ENCODE measurements around the gene CIITA. TPM values are rescaled to one million over a fixed set of nuclear protein-coding genes. Genes with fewer than 3 reads are reported as not detected.

The CIITA gene
- total and polyA plus RNA-seq, 9 of the 15 experiments (the other 6 are each of a cell fraction or from before 2014, with no cell fraction given): 0.01 to 0.20 (median 0.11) TPM; not detected in 4

DNA sequence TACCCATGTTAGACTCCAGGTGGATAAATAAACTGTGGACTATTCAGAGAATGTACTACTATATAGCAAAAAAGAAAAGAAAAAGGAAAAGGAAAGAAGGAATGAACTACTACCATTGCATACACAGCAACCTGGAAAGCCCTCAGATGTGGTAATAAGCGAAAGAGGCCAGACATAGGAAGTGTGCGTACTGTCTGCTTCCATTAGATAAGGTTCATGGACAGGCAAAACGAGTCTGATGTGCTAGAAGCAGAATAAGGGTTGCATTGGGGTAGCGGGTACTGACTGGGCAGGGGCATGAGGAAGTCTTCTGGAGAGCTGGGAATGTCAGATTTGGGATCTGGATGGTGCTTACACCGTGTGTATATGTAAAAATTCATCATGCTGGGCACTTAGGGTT, 89.1 kb downstream of the CIITA start (continued):
- TF ChIP-seq, protein P1, sequence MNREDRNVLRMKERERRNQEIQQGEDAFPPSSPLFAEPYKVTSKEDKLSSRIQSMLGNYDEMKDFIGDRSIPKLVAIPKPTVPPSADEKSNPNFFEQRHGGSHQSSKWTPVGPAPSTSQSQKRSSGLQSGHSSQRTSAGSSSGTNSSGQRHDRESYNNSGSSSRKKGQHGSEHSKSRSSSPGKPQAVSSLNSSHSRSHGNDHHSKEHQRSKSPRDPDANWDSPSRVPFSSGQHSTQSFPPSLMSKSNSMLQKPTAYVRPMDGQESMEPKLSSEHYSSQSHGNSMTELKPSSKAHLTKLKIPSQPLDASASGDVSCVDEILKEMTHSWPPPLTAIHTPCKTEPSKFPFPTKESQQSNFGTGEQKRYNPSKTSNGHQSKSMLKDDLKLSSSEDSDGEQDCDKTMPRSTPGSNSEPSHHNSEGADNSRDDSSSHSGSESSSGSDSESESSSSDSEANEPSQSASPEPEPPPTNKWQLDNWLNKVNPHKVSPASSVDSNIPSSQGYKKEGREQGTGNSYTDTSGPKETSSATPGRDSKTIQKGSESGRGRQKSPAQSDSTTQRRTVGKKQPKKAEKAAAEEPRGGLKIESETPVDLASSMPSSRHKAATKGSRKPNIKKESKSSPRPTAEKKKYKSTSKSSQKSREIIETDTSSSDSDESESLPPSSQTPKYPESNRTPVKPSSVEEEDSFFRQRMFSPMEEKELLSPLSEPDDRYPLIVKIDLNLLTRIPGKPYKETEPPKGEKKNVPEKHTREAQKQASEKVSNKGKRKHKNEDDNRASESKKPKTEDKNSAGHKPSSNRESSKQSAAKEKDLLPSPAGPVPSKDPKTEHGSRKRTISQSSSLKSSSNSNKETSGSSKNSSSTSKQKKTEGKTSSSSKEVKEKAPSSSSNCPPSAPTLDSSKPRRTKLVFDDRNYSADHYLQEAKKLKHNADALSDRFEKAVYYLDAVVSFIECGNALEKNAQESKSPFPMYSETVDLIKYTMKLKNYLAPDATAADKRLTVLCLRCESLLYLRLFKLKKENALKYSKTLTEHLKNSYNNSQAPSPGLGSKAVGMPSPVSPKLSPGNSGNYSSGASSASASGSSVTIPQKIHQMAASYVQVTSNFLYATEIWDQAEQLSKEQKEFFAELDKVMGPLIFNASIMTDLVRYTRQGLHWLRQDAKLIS (CRISPR knock-in tag; IDR thresholded peaks at IDR 0.05): no peak
- TF ChIP-seq TEAD4 (IDR thresholded peaks at IDR 0.05; ENCODE audit: low read length) (peak; percentile 79), TEAD4 (CRISPR knock-in tag; IDR thresholded peaks at IDR 0.05; ENCODE audit: borderline replicate concordance) (no peak), PML (IDR thresholded peaks at IDR 0.05; ENCODE audit: low read length) (0 out of 2 replicates have a peak, but pooled peaks have one; percentile 35), PTBP1 (IDR thresholded peaks at IDR 0.05; ENCODE audit: low read depth, low read length) (no peak), SAFB2 (IDR thresholded peaks at IDR 0.05; ENCODE audit: borderline replicate concordance, low read depth, low read length, severe bottlenecking) (no peak), NFRKB (IDR thresholded peaks at IDR 0.05; ENCODE audit: low read depth) (no peak), POLR2H (tag; IDR thresholded peaks at IDR 0.05; ENCODE audit: low read depth) (no peak), ZZZ3 (IDR thresholded peaks at IDR 0.05) (no peak), STAG1 (CRISPR knock-in tag; IDR thresholded peaks at IDR 0.05; ENCODE audit: borderline replicate concordance) (no peak), ZNF133 (CRISPR knock-in tag; IDR thresholded peaks at IDR 0.05) (no peak), ELF4 (CRISPR knock-in tag; IDR thresholded peaks at IDR 0.05) (0 out of 2 replicates have a peak, but pooled peaks have one; percentile 4), ADNP (tag; IDR thresholded peaks at IDR 0.05) (no peak), HDAC6 (IDR thresholded peaks at IDR 0.05; ENCODE audit: low read depth, low read length) (no peak), TGIF2 (CRISPR knock-in tag; IDR thresholded peaks at IDR 0.05) (no peak), ZBTB1 (CRISPR knock-in tag; IDR thresholded peaks at IDR 0.05; ENCODE audit: borderline replicate concordance, low read depth) (no peak)
- TF ChIP-seq, protein P2, sequence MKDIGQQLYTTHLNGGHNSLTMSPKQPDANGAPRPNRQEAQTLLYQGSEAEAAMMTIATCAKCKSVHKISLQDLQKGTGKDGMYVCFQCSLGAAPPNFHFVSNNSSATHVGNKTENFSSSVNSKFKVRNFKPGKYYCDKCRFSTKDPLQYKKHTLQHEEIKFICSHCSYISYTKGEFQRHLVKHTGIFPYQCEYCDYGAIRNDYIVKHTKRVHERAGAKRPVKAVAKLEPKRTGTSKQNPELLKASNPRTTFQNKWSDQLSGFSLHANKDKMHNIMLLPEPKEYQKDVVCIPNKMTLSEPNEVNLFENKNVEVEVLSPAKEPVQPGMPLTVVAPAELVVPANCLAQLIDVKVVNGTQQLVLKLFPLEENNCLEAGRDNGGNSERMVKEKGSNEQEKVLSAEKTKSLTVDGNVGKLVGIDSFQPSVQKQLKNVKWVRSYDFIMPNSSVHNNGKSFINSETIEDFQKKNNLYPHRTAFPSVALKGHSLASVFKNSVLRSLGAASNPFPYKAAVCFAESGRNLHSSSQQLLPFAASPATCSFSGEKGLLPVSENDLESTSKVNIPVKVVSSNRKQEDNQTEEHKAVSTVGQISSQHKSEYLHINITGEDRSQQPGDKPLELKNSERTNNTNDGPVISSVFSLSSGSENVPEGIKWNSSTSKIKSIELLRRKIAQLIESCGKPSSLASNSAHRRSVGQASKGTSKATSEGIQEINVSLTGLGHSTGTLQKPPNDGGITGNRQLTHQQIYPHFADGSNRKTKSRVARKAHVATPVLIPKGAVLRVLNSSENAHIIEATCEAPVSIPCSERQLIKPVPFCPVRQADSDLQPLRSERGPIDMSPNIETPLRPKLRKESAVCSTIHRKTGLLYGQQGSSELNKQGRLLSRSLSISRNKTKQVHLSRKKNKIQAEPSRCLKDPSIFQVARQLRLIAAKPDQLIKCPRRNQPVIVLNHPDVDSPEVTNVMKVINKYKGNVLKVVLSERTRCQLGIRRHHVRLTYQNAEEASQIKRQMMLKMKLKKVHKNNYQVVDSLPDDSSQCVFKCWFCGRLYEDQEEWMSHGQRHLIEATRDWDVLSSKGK (CRISPR knock-in tag; IDR thresholded peaks at IDR 0.05): no peak
- TF ChIP-seq, protein P3, sequence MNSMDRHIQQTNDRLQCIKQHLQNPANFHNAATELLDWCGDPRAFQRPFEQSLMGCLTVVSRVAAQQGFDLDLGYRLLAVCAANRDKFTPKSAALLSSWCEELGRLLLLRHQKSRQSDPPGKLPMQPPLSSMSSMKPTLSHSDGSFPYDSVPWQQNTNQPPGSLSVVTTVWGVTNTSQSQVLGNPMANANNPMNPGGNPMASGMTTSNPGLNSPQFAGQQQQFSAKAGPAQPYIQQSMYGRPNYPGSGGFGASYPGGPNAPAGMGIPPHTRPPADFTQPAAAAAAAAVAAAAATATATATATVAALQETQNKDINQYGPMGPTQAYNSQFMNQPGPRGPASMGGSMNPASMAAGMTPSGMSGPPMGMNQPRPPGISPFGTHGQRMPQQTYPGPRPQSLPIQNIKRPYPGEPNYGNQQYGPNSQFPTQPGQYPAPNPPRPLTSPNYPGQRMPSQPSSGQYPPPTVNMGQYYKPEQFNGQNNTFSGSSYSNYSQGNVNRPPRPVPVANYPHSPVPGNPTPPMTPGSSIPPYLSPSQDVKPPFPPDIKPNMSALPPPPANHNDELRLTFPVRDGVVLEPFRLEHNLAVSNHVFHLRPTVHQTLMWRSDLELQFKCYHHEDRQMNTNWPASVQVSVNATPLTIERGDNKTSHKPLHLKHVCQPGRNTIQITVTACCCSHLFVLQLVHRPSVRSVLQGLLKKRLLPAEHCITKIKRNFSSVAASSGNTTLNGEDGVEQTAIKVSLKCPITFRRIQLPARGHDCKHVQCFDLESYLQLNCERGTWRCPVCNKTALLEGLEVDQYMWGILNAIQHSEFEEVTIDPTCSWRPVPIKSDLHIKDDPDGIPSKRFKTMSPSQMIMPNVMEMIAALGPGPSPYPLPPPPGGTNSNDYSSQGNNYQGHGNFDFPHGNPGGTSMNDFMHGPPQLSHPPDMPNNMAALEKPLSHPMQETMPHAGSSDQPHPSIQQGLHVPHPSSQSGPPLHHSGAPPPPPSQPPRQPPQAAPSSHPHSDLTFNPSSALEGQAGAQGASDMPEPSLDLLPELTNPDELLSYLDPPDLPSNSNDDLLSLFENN (IDR thresholded peaks at IDR 0.05; ENCODE audit: low read depth in 2 of 2, low read length in 2 of 2): no peak
